Fibroblast of skin of right quadriceps (primary cell): ENCODE measurements around the gene VAC14.

Experiments used
- DNase-seq: peaks from one replicate; pipeline ENCODE4 v3.0.0-alpha.2; 2013

VAC14 gene

DNA sequence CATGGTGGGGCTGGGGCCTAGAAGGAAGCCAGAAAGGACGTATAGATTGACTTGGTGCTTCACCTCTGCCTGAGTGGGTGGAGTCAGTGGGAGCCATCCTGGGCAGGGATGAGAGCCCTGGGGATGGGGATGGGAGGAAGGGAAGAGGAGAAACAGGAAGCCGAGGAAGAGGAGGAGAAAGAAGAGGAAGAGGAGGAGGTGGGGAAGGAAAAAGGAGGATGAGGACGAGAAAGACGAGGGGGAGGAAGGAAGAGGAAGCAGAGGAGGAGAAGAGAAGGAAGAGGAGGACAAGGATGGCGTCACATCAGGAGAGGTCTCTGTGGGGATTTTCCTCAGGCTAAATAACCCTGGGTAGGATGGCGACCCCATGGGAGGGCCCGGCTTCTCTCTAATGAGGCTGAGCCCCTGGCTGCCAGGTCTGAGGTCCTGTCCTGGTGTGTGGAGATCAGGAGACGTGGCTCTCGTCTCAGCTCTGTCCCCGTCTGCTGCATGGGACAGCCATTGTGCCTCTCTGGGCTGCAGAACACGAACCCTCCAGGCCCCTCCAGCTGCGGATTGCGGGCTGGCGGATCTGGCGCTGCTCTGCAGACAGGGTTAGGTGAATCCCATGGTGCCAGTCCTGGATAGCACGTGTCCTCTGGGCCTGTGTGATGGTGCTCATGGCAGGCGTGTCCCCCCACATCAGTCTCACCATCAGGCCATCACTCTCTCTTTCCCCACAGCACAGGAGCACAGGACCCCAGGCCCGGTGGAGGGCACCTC, 79.6 kb downstream of the VAC14 start:
- no peak for DNase-seq

DNA sequence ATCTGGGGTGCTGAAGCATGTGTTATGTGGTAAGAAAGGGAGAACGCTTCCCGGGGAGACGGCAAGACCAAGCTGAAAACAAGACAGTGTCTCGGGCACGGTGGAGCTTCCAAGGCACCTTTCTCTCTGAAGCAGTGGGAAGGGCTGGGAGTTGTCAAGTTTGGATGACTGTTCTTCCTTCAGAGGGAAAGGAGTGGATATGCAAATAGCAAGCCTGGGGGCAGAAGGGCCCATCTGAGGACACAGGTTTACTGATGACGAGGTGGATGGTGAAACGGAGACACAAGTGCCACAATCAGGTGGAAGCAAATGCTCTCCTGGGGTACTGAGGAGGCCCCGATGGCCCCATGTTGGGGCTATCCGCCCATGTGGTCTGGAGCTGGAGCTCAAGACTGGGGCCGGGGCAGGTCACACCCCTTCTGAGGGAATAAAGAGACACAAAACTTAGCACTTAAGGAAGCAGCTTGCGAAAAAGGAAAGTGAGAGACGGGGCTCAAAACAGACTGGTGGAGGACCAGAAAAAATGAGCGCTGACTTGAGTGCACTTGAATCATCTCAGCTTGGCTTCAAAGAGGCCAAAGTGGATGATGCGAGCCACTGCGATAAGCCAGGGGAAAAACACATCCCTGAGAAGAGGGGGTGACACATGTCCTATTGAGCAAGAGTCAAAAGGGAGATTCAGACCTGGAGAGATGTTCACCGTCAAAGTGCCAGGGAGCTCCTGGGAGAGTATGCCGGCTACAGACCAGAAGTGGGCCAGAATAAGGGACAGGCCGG, 80.3 kb downstream of the VAC14 start:
- DNase-seq: no peak

DNA sequence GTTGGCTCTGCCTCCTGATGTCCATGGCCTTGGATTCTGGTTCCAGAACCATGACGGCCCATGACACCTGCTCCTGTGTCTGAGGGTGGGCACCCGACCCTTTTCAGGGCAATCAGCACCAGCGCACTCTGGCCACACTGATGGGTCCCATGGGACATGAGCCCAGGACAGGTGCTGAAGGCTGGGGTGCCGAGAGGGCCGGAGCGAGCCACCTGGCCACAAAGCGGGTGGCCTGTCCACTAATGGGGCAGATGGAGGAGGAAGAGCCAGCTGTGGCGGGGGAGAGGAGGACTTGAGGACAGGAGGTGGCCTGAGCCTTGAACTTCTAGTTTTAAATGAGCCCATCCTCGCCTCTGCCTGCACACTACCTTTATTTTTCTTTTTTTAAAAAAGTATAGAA, 83.9 kb downstream of the VAC14 start:
- DNase-seq: no peak

DNA sequence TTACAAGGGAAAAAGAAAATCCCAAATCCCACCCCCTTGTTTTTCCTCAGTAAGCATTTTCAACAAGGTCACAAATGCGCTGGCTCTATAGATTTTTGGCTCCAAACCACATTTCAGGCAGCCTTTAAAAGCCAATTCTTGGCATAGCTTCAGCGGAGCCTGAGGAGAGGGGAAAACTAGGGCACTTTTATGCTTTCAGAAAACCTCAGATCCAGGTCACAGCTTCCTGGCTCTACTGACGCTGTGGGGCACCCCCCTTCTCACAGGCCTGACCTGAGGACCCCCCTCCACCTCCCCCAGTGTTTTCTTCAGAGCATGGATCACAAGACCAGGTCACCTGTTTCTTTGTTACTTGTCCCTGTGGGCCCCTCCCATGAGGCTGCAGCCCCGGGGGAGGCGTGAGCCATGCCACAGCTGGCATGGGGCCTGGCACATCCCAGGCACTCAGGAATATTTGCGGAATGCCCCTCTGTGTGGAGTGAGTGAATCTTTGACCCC, 85.0 kb downstream of the VAC14 start:
- DNase-seq: peak; percentile 85

DNA sequence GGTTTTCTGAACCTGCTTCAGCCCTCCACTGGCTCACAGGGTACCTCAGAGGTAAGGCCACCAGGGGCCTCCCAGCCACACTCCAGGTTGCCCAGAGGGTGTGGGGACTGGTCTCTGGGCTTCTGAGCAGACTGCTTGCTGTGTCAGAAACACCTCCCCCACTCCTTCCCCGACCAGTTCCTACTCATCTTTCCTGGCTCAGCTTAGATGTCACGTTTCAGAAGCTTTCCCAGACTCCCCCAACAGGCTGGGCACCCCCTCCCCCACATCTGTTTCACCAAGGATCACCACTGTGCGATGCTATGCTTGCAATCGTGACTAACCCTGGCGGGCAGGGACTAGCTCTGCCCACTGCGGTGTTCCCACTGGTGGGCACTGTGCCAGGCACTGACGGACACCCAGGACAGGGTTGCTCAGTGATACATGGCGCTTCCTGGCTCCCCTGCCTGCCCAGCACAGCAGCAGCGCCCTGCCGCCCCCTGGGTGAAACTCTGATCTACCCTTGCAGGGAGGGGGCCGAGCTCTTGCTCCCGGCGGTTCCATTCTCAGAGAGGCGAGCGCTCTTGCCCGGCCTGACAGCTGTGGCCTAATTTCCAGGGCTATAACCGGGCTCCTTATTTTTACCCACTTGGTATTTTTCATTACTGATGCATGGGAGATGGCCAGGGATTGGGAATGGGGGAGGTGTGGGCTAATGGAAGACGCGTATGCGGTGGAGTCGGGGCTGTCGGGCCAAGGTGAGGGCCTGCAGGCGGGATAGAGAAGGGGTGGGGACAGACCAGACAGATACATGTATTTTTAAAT, 85.7 kb downstream of the VAC14 start:
- peak; percentile 97 for DNase-seq

DNA sequence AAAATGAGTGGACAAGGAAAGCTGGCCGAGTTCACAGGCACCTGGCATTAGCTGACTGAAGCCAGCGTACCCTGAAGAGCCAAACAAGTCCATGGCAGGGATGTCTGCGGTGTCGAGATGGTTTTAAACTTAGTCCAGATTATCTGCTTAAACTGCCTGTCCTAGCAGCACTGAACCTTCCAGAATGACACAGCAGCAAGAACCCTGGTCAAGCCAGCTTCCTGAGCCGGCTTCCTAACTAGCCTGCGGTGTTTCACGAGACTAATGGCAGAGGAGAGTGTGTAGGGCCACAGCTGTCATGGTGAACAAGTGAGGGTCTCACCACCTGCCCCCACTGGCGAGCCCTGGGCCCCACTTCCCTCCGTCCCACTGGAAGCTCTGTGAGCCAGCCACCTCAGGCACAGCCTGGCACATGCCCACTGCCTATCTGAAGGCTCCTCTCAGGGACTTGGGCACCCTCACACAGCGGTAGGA, 86.3 kb downstream of the VAC14 start:
- DNase-seq: no peak

DNA sequence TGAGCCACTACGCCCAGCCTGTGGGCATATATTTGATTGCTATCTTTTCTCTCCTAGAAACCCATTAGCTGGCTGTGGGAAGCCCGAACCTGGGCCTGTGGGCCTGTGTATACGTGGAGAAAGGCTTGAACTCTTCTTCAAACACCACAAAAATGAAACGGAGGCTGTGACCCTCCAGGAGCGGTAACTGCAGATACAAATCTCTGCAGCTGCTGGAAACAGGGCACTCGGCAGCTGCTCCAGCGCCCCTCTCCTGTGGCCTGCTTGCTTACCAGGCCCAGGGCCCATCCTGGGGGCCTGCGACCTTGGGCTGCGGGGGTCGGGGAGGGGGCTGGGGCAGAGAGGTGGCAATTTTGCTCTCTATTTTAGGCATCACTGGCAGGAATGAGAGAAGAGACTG, 87.1 kb downstream of the VAC14 start:
- DNase-seq: no peak

DNA sequence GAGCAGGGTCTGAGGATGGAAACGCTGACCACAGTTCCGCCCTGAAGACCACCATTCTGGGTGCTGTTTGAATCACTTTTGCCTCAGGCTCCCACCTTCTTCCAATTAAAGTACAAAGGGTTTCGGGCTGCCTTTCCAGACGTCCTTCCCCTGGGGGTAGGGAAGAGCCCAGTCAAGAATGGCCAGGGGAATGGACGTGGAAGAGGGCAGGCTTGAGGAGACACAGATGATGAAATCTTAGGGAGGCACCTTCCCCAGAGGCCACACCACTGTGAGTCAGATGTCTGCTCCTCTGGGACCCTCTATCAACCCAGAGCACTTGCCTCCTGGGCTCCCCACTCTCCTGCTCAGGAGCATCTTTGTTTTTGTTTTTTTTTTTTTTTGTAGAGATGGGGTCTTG, 87.6 kb downstream of the VAC14 start:
- no peak for DNase-seq

DNA sequence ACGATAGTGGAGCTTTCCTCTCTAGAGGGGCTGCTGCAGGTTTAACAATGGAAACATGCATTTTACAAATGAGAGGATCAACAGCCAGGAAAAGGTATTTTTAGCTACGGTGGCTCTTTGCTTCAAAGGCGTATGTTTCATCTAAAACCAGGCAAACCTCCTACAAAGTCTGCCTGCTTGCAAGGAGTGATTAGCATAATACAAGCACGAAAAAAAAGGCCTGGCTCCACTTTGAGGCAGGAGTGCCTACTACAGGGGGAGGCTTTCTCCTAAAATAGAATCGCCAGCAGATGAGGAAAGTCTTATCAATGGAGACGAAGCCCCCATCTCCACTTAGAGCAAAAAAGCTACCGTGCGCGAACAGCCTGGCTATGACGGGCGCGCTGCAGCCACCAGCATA, 88.0 kb downstream of the VAC14 start:
- no peak for DNase-seq

DNA sequence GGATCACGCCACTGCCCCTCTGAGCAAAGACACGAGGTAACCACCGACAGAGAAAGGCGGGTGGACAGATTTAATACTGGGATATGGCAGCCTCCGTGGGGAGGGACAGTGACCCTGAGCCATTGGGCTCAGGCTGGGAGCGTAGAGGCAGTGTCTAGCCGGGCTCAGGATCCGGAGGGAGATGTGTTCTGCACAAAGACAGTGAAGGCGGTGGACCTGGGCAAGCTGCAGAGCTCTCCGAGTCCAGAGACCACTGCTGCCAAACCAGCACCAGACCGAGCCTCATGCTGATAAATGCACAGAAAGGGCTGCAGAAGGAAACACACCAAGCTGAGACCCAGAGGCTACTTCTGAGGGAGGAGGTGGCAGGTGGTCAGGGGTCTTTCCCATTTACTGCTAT, 88.6 kb downstream of the VAC14 start:
- no peak for DNase-seq

DNA sequence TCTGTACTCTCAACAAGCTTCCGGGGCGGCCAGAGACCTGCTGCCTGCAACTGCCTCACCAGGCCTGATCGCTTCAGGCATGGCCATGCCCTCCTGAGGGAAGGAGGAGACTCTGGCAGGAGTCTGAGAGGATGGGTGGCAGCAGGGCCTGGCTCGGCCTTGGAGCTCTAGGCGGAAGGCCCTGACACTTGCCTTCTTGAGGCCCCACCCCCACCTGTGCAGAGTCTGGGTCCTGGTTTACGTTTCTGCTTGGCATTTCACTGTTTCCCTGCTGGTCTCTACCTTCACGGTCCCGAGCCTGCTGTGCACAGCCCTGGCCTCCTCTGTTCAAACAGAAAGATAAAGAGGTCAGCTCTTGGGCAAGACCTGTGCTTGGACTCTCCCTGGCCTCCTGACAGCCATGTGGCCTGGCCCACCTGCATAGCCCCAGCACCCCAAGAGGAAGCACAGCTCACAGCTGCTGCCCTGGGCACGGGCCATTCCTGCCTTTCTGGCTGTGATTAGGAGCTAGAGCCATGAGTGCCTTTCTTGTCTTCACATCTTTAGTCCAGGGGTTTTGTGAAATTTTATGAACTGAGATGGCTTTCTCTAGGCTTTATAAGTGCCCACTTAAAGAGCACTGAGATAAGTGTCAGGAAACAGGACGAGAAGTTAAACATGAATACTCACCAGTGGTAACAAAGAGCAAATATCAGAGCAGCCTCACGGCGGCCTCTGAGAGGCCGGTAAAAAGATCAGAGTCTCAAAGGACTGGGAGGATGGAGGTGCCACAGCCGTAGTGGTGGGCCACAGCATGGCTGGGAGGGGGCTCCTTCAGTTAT, 89.5 kb downstream of the VAC14 start:
- no peak for DNase-seq

DNA sequence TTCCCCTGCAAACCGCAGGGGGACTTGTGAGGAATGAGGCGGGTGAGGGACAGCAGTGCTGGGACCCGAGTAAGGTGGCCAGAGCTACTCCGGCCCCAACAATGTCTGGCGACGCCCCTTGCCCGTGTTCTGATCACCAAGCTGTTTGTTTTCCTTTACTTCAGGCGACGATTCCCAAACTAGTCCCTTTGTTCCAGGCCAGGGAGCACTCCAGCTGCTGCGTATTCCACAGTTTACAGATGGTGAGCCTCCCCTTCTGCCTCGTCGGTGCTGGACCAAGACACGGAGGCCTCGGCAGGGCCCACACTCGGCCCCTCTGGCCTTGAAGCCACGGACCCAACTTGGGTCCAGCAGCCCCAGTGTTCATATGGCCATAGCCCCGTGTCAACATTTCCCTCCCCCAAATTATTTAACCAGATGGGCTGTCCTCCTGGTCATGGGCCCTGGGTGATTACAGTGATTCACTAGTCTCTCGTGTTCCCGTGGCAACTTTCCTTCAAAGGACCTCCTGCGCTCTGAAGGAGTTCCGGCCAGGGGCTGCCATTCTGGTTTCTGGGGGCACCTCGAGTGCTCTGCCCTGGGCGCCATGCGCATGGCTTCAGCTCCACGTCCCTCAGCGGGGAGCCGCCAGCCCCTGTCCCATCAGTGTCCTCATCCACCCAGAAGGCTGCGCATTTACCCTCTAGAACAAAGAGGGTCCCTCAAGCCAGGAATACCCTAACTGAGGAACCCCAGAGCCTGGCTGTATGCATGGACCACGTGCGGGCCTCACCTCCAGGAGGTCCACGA, 90.3 kb downstream of the VAC14 start:
- no peak for DNase-seq

DNA sequence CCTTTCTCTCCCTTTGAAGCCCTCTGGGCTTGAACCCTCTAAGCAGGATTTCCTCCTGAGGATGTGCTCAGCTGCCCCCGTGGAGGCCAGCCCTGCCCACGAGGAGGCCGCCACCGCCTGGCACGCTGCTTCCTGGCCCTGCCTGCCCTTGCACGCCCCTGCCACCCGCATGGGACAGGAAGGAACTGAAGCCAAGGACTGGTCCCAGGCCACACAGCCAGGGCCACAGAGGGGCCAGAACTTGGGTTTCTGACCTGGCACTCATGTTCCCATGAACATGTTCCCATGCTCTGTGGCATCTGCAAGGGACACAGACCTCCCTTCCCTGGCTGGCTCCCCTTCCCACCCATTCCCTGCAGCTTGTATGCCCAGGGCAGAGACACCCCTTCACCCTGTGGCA, 91.0 kb downstream of the VAC14 start:
- no peak for DNase-seq

DNA sequence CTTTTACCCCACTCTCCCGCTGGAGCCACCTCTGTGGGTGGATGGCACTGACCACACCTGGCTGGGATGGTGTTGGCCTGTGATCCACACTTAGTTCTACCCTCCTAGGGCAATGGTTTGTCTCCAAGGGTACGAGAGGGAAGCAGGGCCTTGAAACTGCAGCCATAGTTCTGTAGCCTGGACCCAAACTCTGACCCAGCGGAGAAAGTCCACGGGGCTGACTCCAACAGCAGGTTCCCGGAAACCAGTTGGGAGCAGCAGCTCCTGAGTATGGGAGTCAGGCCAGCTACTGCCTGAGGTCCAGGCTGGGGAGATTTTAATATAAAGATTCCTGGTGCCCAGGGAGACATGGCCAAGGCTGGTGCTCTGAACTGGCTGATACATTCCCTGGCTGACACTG, 91.5 kb downstream of the VAC14 start:
- DNase-seq: no peak

DNA sequence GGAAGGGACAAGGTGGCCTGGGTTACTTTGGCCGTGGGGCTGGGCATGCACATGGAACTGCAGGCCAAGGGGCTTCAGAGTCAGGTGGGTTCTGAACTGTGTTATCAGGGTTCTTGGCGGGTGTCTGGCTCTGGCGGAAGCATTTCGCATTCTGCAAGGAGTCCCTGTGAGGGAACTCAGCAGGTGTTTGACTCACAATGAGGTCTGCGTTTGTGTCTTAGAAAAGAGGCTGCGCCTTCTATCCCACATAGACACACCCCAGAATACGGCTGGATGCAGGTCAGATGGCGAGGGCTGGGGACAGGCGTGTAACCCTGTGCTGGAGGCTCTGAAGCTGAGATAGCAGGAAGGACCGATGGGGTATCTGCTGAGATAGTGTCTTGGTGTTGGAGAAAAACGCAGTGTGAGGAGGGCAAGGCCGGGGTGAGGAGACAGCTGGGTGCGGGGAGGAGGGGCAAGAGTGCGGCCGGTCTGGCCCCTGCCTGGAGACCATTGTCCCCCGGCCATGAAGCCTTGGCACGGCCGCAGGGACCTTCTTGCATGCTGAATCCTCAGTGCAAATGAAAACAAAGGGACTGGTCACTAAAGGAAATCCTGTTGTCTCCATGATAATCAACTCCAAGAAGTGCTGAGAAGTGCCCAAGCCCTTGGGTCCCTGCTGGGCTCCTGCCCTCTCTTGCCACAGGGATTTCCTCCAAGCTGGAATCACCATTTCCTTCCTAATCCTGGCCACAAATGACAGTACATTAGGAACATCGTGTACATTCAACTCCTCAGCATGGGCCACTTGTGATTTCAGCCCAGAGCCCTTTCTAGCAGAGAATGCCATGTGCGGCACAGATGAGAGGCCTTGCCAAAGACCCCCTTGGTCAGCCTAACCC, 92.4 kb downstream of the VAC14 start:
- DNase-seq: no peak

DNA sequence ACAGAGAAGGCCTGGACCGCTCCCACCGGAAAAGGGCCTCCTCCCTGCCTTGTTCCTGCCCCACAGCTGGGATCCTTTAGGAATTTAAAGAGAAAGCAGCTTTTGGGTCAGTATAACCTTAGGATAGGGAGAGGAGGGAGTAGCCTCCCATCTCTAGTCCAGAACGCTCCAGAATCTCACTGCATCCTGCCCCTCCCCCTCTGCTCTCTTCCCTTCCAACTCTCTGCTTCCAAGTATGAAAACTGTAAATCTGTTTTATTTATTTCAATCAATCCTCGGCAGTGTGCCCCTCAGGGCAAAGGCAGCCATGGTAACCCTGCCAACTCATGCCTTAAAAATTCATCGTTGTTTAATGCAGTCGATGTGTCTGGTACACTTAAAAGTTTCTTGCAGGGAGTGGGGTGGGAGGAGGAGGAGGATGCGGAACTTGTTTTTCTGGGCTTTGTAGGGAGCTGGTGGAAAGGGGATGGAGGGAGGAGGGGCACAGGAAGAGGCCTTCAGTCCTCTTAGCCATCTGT, 94.0 kb downstream of the VAC14 start:
- peak; percentile 95 for DNase-seq

DNA sequence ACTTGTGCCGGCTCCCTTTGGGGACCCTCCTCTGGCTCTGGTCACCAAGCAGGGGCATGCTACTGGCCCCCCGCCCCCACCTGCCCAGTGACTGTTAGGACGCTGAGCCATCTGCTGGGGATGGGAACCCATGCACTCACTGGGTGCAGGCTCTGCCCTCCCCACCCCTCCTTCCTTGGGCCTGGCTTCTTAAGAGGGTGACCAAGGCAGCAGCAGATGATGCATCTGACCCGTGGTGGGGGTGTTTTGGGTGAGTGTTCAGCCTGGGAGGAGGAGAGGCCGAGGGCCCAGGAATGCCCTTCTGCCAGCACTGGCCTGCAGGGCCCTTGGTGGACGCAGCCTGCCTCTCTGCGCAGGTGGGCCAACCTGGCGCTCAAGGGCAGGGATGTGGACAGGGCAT, 95.9 kb downstream of the VAC14 start:
- DNase-seq: no peak

DNA sequence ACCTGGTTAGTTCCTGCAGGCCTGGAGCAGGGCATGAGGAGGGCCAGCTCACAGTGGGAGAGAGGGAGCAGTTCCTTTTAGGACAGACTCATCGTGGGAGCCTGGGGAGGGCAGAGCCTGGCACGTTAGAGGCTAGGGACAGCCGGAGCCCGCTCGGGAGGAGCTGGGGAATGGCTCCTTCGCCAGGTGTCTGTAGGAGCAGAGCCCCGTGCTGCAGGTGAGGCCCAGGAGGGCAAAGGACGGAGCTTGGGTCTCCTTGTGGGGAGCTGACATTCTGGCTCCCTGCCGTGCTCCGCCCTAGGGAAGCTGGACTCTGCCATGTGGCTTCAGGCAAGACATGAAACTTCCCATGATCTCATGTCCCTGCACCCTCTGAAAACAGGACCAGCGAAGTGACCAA, 96.4 kb downstream of the VAC14 start:
- DNase-seq: no peak

DNA sequence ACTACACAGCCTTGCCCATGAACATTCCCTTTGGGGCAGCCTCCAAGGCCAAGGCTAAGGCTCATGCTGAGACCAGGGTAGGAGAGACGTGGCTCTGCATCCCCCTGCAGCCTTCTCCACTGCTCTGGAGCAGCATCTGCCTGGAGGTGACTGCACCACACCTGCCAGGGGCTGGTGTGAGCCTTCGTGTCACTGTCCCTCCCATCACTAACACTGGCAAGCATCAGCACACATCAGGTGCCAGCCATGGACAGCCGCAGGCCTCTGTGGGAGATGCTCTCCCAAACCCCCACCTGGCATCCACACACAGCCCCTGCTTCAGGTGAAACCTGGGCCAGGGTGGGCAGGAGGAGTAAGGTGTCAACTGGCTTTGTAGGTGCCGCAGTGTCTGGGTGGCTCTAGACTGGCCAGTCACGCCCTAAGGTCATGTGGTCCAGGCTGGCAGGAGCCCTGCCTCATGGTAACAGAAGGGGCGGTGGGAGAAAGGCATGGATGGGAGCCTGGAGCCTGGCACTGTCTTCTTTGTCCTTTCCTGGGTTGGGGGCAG, 97.0 kb downstream of the VAC14 start:
- no peak for DNase-seq
